GM12878 (cell line): Measurements from ENCODE around the gene CBARP. TPM values are rescaled to one million over a fixed set of nuclear protein-coding genes. Genes with fewer than 3 reads are reported as not detected.
A peak's percentile ranks its signal among the peaks of the same experiment; 100 is the strongest.

Source experiments
- ASH2L ChIP-seq: fragments of 300-600, 200-600 bp; sonication (generic); IDR thresholded peaks from 2 replicates; pipeline ENCODE4 v1.6.1; 2017; ENCODE audit warnings: low read depth, mild to moderate bottlenecking, borderline replicate concordance
- BHLHE40 ChIP-seq, 2 experiments: fragments of 450-650 bp in 1 of 2; IDR thresholded peaks; 2 replicates each; pipeline ENCODE4 v1.6.1; 2011 to 2017; ENCODE audit warnings: low read depth in 2 of 2, borderline replicate concordance in 1 of 2, improper control_type of control experiment in 1 of 2, low read length in 1 of 2, mild to moderate bottlenecking in 1 of 2
- CHD4 ChIP-seq: fragments of 200-600 bp; sonication (generic); IDR thresholded peaks from 2 replicates; pipeline ENCODE4 v1.6.1; 2016; ENCODE audit warnings: mild to moderate bottlenecking
- FOS ChIP-seq: IDR thresholded peaks from 3 replicates; pipeline ENCODE4 v1.6.1; 2011; ENCODE audit warnings: borderline replicate concordance; ENCODE audit not compliant: insufficient read length; ENCODE audit errors: extremely low read depth
- IKZF1 ChIP-seq: fragments of 450-650 bp; conservative IDR thresholded peaks from 2 replicates; pipeline ENCODE4 v1.6.1; 2017; ENCODE audit warnings: antibody characterized with exemption, mild to moderate bottlenecking
- IRF4 ChIP-seq: IDR thresholded peaks from 2 replicates; pipeline ENCODE4 v1.6.1; 2011; ENCODE audit warnings: low read depth, low read length
- JUNB ChIP-seq: IDR thresholded peaks from 2 replicates; pipeline ENCODE4 v1.6.1; 2016; ENCODE audit warnings: antibody characterized with exemption, mild to moderate bottlenecking
- MEF2B ChIP-seq: fragments of 450-650 bp; IDR thresholded peaks from 2 replicates; pipeline ENCODE4 v1.6.1; 2018; ENCODE audit warnings: mild to moderate bottlenecking, moderate library complexity; ENCODE audit not compliant: partially characterized antibody, poor library complexity, severe bottlenecking
- MTA2 ChIP-seq: fragments of 450-650 bp; IDR thresholded peaks from 2 replicates; pipeline ENCODE4 v1.6.1; 2016; ENCODE audit warnings: low read depth, mild to moderate bottlenecking, moderate library complexity
- NFYB ChIP-seq: IDR thresholded peaks from 2 replicates; pipeline ENCODE4 v1.6.1; 2011; ENCODE audit warnings: low read depth, mild to moderate bottlenecking, low read length, improper control_type of control experiment, moderate library complexity; ENCODE audit not compliant: insufficient read depth
- RAD21 ChIP-seq: IDR thresholded peaks from 2 replicates; pipeline ENCODE4 v1.6.1; 2011; ENCODE audit warnings: mild to moderate bottlenecking, low read depth, low read length, moderate library complexity; ENCODE audit not compliant: insufficient read depth
- RB1 ChIP-seq: fragments of 450-650 bp; formaldehyde crosslinking; IDR thresholded peaks from 2 replicates; pipeline ENCODE4 v1.6.1; 2017; ENCODE audit warnings: mild to moderate bottlenecking, borderline replicate concordance
- RELA ChIP-seq: fragments of 450-650 bp; IDR thresholded peaks from 2 replicates; pipeline ENCODE4 v1.8.0; 2014; ENCODE audit warnings: borderline replicate concordance; ENCODE audit not compliant: partially characterized antibody
- RFX5 ChIP-seq: IDR thresholded peaks from 2 replicates; pipeline ENCODE4 v1.6.1; 2011; ENCODE audit warnings: low read depth, low read length, improper control_type of control experiment
- SIX5 ChIP-seq: IDR thresholded peaks from 2 replicates; pipeline ENCODE4 v1.6.1; 2011; ENCODE audit warnings: mild to moderate bottlenecking, low read depth, low read length, moderate library complexity; ENCODE audit not compliant: severe bottlenecking
- SMARCA5 ChIP-seq: fragments of 450-650 bp; IDR thresholded peaks from 2 replicates; pipeline ENCODE4 v1.6.1; 2017; ENCODE audit warnings: mild to moderate bottlenecking
- TCF7 ChIP-seq: IDR thresholded peaks from 2 replicates; pipeline ENCODE4 v1.6.1; 2014; ENCODE audit warnings: antibody characterized with exemption, borderline replicate concordance
- YBX1 ChIP-seq: fragments of 450-650 bp; IDR thresholded peaks from 2 replicates; pipeline ENCODE4 v1.6.1; 2016; ENCODE audit warnings: antibody characterized with exemption
- ZNF622 ChIP-seq: fragments of 450-650 bp; IDR thresholded peaks from 2 replicates; pipeline ENCODE4 v1.6.1; 2017; ENCODE audit warnings: mild to moderate bottlenecking, inconsistent platforms
- polyA plus RNA-seq, 11 experiments: library from polyadenylated mRNA; depleted of rRNA in 4 of 11; unstranded in 6 of 11; stranded (reverse) in 5 of 11; fragments of >200 nt; fragmentation: Nextera tagmentation in 4 of 11; fragmentation: Illumina TruSeq in 1 of 11; extraction: Ambion mirVana in 4 of 11; extraction: Trizol in 1 of 11; gene quantifications; 1 replicate in 1 of 11; 2 replicates in 10 of 11; pipeline versions ENCODE4 v1.2.1 to v1.2.3, GENCODE V29; 2011 to 2016; ENCODE audit warnings: inconsistent platforms in 2 of 11, missing spikeins in 2 of 11, low read depth in 1 of 11
- total RNA-seq, 4 experiments: library from RNA; depleted of rRNA in 3 of 4; stranded (reverse); fragments of >200 nt in 3 of 4; fragmentation: Illumina TruSeq in 1 of 4; extraction: Trizol in 1 of 4; gene quantifications; 2 replicates each; pipeline versions ENCODE4 v1.2.1 to v1.2.3, GENCODE V29; 2013 to 2021
- TF ChIP-seq, protein P1 (sequence below): fragments of 450-650 bp; IDR thresholded peaks from 2 replicates; pipeline ENCODE4 v1.6.1; 2018; ENCODE audit warnings: borderline replicate concordance, mild to moderate bottlenecking; ENCODE audit not compliant: partially characterized antibody
- TF ChIP-seq, protein P2 (sequence below): fragments of 450-650 bp; IDR thresholded peaks from 2 replicates; pipeline ENCODE4 v1.6.1; 2014; ENCODE audit warnings: mild to moderate bottlenecking
- TF ChIP-seq, protein P3 (sequence below): fragments of 150-350 bp; IDR thresholded peaks from 2 replicates; pipeline ENCODE4 v1.6.1; 2016; ENCODE audit warnings: low read depth, low read length
- TF ChIP-seq, protein P4 (sequence below): IDR thresholded peaks from 2 replicates; pipeline ENCODE4 v1.6.1; 2011; ENCODE audit warnings: mild to moderate bottlenecking, low read depth, low read length, moderate library complexity; ENCODE audit not compliant: insufficient replicate concordance

The CBARP gene
- total and polyA plus RNA-seq, 10 of the 15 experiments (the other 5 are each of a cell fraction or from before 2014, with no cell fraction given) = 0.04 to 0.59 (median 0.18) TPM; not detected in 3

GRCh38 chr19:1183543-1184172 is 54.1 kb downstream of the CBARP start (continued):
- TF ChIP-seq, protein P1, sequence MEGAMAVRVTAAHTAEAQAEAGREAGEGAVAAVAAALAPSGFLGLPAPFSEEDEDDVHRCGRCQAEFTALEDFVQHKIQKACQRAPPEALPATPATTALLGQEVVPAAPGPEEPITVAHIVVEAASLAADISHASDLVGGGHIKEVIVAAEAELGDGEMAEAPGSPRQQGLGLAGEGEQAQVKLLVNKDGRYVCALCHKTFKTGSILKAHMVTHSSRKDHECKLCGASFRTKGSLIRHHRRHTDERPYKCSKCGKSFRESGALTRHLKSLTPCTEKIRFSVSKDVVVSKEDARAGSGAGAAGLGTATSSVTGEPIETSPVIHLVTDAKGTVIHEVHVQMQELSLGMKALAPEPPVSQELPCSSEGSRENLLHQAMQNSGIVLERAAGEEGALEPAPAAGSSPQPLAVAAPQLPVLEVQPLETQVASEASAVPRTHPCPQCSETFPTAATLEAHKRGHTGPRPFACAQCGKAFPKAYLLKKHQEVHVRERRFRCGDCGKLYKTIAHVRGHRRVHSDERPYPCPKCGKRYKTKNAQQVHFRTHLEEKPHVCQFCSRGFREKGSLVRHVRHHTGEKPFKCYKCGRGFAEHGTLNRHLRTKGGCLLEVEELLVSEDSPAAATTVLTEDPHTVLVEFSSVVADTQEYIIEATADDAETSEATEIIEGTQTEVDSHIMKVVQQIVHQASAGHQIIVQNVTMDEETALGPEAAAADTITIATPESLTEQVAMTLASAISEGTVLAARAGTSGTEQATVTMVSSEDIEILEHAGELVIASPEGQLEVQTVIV = no peak
- TF ChIP-seq FOS (no peak), MEF2B (peak; percentile 76), IRF4 (0 out of 2 replicates have a peak, but pooled peaks have one; percentile 51), YBX1 (no peak), RB1 (no peak), NFYB (no peak), JUNB (peak; percentile 77), CHD4 (no peak), BHLHE40 (IDR thresholded peaks at IDR 0.05; ENCODE audit: borderline replicate concordance in 1 of 2, low read depth in 2 of 2, low read length in 1 of 2) (peak; percentile 55 to 89; a peak in 3 of 4 replicates), TCF7 (no peak), SIX5 (no peak), ASH2L (no peak), ZNF622 (no peak), RAD21 (no peak), MTA2 (peak; percentile 73), IKZF1 (peak; percentile 98), SMARCA5 (peak; percentile 75), RFX5 (no peak), RELA (peak; percentile 98)
- TF ChIP-seq, protein P2, sequence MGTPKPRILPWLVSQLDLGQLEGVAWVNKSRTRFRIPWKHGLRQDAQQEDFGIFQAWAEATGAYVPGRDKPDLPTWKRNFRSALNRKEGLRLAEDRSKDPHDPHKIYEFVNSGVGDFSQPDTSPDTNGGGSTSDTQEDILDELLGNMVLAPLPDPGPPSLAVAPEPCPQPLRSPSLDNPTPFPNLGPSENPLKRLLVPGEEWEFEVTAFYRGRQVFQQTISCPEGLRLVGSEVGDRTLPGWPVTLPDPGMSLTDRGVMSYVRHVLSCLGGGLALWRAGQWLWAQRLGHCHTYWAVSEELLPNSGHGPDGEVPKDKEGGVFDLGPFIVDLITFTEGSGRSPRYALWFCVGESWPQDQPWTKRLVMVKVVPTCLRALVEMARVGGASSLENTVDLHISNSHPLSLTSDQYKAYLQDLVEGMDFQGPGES = no peak
- TF ChIP-seq, protein P3, sequence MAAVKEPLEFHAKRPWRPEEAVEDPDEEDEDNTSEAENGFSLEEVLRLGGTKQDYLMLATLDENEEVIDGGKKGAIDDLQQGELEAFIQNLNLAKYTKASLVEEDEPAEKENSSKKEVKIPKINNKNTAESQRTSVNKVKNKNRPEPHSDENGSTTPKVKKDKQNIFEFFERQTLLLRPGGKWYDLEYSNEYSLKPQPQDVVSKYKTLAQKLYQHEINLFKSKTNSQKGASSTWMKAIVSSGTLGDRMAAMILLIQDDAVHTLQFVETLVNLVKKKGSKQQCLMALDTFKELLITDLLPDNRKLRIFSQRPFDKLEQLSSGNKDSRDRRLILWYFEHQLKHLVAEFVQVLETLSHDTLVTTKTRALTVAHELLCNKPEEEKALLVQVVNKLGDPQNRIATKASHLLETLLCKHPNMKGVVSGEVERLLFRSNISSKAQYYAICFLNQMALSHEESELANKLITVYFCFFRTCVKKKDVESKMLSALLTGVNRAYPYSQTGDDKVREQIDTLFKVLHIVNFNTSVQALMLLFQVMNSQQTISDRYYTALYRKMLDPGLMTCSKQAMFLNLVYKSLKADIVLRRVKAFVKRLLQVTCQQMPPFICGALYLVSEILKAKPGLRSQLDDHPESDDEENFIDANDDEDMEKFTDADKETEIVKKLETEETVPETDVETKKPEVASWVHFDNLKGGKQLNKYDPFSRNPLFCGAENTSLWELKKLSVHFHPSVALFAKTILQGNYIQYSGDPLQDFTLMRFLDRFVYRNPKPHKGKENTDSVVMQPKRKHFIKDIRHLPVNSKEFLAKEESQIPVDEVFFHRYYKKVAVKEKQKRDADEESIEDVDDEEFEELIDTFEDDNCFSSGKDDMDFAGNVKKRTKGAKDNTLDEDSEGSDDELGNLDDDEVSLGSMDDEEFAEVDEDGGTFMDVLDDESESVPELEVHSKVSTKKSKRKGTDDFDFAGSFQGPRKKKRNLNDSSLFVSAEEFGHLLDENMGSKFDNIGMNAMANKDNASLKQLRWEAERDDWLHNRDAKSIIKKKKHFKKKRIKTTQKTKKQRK = no peak
- TF ChIP-seq, protein P4, sequence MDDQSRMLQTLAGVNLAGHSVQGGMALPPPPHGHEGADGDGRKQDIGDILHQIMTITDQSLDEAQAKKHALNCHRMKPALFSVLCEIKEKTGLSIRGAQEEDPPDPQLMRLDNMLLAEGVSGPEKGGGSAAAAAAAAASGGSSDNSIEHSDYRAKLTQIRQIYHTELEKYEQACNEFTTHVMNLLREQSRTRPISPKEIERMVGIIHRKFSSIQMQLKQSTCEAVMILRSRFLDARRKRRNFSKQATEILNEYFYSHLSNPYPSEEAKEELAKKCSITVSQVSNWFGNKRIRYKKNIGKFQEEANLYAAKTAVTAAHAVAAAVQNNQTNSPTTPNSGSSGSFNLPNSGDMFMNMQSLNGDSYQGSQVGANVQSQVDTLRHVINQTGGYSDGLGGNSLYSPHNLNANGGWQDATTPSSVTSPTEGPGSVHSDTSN = no peak
